HG03060 (cell line): ENCODE results near the gene GBP3.
"Not testable (repeated sequence)": the region's sequence is repeated elsewhere in the genome, so short reads cannot be mapped to it uniquely, and the experiment has no call there.

Experiments used
- ATAC-seq: cut with Tn5 transposase; IDR thresholded peaks from one replicate; pipeline ENCODE4 v1.9.1; 2021; ENCODE audit warnings: low read depth, moderate number of reproducible peaks; ENCODE audit not compliant: unreplicated experiment

GBP3 gene

GRCh38 chr1:89022167-89022959 is at the start of gene GBP3:
GBP3 (minus strand) TSS chr1:89022866; CDS start chr1:89020721, 2,145 bp downstream.
- no peak for ATAC-seq

GRCh38 chr1:89070509-89070908 is 47.8 kb upstream of the GBP3 start:
- ATAC-seq = no peak

DNA sequence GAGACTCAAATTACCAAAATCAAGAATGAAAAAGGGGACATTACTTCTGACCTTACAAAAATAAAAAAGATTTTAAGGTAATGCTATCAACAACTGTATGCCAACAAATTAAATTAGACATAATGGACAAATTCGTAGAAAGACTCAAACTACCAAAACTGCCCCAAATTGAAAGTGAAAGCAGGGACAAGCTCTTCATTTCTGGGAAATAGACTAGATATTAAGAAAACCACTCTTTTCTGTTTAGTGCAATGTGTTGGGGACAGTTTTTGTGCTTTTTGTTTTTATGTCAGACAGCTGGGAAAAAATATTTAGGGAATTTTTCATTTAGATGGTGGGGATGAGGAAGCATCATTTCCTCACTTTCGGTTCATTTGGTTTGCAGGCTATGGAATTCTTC is 47.3 kb upstream of the GBP3 start:
- ATAC-seq = no peak

- no peak for ATAC-seq
Observed at GRCh38 chr1:89068291-89068690, 45.6 kb upstream of the GBP3 start.

DNA sequence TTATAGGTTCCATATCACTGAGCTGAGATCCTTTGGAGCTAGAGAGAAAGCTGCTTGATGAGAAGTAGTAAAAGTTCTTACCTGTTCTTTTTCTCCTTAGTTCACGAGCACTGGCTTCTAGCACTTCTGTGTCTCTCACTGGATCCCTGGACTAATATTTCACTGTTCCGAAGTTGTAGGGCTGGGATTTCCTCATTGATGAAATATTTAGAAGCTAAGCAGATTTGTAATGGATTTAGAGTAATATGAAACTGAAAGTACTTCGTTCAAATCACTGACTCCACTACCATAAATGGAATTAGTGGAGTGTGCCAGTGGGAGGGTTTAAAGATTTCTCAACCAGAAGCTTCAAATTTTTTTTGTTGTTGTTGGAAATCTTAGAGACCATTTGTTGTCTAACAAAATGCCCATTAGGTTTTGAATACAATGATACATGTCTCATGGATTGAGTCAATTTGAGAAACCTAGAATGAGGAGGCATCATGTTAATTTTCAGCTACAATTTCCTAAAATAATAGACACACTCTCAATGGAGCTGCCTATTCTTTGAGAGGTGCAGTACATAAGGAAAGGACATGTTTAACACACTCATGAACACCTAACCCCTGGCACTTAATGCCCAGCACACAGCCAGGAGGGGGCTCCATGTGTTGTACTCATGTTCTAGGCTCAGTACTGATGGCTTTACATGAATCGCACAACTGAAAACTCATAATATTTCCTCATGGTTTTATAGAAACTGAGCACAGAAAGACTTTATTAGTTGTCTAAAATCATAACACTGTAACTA is 42.6 kb upstream of the GBP3 start, which contains the start of gene GBP1:
Gene GBP1, minus strand, starts transcription at position 130 of the 790 bp plus-strand sequence. CDS start 1,974 bp downstream, outside the sequence.
- ATAC-seq = no peak

GRCh38 chr1:89064632-89065031 is 42.0 kb upstream of the GBP3 start:
- ATAC-seq = no peak

DNA sequence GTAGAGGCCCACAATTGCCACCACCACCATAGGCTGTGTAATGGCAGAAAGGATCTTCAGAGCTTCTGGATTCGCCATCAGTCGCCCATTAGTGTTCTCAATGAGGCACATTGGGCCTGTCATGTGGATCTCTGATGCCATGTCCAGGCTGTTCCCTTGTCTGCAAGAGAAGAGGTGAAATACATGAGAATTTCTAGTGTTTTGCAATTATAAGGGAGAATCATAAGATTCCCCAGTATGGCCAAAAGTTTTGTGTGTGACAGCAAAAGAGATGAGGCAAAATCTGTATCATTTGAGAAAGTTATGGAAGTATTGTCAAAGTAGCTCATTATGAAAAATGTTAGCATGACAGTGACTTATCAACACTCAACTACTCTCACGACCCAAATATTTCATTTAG is 40.4 kb upstream of the GBP3 start:
- ATAC-seq = no peak

DNA sequence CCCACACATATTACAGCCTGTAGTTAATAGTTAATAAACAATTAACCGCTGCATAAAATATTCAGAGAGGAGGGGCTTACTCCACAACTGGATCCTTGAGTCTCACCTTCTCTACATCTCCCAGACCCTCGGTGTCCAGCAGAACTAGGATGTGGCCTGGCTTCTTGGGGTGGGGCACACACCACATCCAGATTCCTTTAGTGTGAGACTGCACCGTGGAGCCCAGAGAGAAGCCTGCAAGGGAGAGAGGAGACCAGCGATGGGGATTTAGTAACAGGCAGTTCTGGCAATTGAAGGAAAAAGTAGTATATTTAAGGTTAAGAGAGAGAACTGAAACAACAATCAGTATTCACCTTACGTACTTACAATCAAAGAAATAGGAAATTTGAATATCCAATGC is 37.4 kb upstream of the GBP3 start:
- no peak for ATAC-seq

DNA sequence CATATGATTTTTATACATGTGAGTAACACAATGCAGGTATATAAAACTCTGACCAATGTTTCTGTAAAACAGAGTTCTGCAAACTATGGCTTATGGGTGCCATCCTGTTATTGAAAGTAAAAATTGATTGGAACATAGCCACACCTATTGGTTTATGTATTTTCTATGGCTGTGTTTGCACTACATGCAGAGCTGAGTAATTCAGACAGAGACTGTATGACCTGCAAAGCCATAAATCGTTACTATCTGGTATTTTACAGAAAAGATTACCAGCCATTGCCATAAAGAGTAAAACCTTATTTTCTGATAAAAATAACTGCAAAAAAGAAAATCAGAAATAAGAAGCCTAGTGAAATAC is 29.3 kb upstream of the GBP3 start:
- ATAC-seq = no peak

DNA sequence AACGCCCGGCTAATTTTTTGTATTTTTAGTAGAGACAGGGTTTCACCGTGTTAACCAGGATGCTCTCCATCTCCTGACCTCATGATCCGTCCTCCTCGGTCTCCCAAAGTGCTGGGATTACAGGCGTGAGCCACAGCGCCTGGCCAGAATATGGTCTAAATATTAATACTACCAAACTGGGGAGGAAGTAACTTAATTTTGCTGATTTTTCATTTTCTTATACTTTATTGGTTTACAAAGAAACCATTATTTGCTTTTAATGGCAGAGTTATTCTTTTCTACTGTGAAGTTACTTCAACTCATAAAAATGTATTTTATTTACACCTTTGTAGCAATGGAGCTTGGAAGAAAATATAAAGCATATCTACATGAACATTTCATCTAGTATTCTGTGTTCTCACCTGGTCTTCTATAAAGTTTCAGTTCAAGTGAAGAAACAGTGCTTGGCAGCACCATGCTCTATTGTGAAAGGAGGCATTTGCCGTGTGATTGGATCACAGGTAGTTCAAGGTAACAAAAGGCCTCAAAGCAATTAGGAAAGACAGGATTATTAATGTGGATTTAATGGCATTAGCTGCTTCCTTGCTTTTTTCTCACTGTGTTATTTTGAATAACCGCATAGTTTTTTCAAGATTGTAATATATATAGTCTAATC is 28.8 kb upstream of the GBP3 start:
- no peak for ATAC-seq

- no peak for ATAC-seq
Observed at GRCh38 chr1:89050649-89051033, 28.0 kb upstream of the GBP3 start.

GRCh38 chr1:89049901-89050648 is 27.4 kb upstream of the GBP3 start:
- ATAC-seq = not testable (repeated sequence)

- not testable (repeated sequence) for ATAC-seq
Observed at GRCh38 chr1:89049187-89049586, 26.5 kb upstream of the GBP3 start.

DNA sequence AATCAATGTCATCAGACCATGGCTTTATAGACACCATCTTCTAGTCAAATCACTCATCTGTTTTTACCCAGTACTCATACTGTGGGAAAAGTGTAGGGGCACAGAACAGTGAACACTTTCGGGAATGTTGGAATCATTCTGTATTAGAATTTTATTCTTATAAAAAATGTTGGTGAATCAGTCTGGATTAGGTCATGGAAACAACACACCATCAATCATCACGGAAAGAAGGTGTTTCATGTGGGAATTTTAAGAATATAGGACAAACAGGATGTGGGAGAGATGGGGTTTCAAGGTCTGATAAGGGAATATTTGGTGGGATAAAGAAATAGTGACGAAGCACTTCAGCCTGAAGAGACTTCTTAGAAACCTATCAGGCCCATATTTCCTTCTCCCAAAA is 25.1 kb upstream of the GBP3 start:
- ATAC-seq = no peak

- ATAC-seq = not testable (repeated sequence)
Observed at GRCh38 chr1:89046318-89047183, 23.9 kb upstream of the GBP3 start.

- no peak for ATAC-seq
Observed at GRCh38 chr1:89044970-89045721, 22.5 kb upstream of the GBP3 start.

DNA sequence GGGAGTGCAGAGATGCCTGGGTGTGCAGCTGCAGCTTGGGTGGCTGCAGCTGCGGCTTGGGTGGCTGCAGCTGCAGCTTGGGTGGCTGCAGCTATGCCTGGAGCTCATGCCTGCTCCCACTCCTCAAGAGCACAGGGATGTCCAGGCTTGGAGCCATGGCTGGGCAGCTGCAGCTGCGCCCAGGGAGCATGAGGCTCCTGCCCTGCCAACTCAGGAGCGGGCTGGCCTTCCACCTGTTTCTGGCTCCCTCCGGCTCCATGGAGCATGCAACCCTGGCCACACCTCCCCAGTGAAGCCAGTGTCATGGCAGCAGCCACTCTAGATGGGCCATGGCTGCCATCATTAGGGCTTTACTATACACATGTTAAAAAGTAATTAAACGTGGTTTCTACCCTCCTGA is 21.3 kb upstream of the GBP3 start:
- ATAC-seq = no peak

- no peak for ATAC-seq
Observed at GRCh38 chr1:89042491-89042890, 19.8 kb upstream of the GBP3 start.

DNA sequence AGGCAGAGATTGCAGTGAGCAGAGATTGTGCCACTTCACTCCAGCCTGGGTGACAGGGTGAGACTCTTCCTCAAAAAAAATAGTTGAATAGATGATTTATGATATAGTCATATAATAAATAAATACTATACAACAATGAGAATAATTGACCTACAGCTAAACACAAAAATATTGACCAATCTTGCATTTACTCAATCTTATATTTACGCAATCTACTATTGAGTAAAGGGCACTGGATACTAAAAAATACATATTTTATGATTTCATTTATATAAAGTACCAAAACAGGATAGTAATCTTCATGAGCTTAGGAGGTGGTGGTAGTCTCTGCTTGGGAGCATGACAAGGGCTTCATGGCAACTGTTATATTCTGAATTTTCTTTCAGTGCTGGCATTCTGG is 19.1 kb upstream of the GBP3 start:
- ATAC-seq = no peak
